ENCODE results near the gene NIPSNAP2. TPM values are rescaled to one million over a fixed set of nuclear protein-coding genes. Genes with fewer than 3 reads are reported as not detected.

The NIPSNAP2 gene
- total RNA-seq, 1 experiment from 2014 or later = 38.5 TPM

DNA sequence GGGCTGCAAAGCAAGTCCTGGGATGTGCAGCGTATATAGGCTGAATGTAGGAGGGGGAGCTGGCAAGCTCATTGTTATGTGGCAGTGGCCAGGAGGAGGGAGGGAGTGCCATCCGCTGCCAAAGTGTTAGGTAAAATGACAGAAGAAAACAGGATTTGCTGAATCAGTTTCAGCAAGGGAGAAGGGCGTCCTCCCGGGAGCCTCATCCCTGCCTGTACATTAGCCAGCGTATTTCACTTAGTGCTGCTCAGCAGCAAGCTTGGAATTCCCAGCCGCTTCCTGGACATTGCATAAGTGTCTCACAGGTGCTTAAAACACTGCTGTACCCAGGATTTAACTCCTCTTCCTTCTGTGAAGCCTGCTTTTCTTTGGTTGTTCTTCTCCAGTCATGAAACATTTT lies 2.5 kb downstream of the NIPSNAP2 start (continued):
- TF ChIP-seq, protein P1, sequence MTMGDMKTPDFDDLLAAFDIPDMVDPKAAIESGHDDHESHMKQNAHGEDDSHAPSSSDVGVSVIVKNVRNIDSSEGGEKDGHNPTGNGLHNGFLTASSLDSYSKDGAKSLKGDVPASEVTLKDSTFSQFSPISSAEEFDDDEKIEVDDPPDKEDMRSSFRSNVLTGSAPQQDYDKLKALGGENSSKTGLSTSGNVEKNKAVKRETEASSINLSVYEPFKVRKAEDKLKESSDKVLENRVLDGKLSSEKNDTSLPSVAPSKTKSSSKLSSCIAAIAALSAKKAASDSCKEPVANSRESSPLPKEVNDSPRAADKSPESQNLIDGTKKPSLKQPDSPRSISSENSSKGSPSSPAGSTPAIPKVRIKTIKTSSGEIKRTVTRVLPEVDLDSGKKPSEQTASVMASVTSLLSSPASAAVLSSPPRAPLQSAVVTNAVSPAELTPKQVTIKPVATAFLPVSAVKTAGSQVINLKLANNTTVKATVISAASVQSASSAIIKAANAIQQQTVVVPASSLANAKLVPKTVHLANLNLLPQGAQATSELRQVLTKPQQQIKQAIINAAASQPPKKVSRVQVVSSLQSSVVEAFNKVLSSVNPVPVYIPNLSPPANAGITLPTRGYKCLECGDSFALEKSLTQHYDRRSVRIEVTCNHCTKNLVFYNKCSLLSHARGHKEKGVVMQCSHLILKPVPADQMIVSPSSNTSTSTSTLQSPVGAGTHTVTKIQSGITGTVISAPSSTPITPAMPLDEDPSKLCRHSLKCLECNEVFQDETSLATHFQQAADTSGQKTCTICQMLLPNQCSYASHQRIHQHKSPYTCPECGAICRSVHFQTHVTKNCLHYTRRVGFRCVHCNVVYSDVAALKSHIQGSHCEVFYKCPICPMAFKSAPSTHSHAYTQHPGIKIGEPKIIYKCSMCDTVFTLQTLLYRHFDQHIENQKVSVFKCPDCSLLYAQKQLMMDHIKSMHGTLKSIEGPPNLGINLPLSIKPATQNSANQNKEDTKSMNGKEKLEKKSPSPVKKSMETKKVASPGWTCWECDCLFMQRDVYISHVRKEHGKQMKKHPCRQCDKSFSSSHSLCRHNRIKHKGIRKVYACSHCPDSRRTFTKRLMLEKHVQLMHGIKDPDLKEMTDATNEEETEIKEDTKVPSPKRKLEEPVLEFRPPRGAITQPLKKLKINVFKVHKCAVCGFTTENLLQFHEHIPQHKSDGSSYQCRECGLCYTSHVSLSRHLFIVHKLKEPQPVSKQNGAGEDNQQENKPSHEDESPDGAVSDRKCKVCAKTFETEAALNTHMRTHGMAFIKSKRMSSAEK (CRISPR knock-in tag; IDR thresholded peaks at IDR 0.05; ENCODE audit: borderline replicate concordance) = no peak
- TF ChIP-seq ZNF263 (CRISPR knock-in tag; IDR thresholded peaks at IDR 0.05; ENCODE audit: low read depth) (no peak), ZNF317 (CRISPR knock-in tag; IDR thresholded peaks at IDR 0.05; ENCODE audit: borderline replicate concordance, low read depth) (no peak)

DNA sequence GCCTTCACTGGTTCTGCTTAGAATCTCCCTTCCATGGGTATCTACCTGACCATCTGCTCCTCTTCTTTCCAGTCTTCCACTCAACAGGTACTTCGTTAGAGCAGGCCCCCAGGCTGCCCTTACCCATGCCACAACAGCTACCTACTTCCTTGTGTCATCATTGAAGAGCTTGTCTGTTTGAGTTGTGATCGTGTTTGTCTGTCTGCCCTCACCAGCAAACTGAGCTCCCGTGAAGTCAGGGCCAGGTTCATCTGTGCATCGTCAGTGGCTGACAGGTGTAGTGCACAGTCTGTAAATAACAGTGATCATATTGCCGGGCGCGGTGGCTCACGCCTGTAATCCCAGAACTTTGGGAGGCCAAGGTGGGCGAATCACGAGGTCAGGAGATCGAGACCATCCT lies 5.0 kb downstream of the NIPSNAP2 start:
- Mint-ChIP-seq H3K27ac (peak overlapping the region; percentile 68), H3K4me1 (peaks cover 15% of the 10 kb centered on the region)

More for the DNA sequence above, 5.0 kb downstream of the NIPSNAP2 start:
- ChIA-PET POLR2A (no interaction called here), CTCF (no interaction called here)
- no peak overlapping the region for H3K4me3 Mint-ChIP-seq
- no peak for DNase-seq (ENCODE audit: low spot score)
- no peaks in the 10 kb centered on the region for H3K27me3 Mint-ChIP-seq (ENCODE audit: low read depth)
- peaks cover 10% of the 10 kb centered on the region for H3K36me3 Mint-ChIP-seq
- TF ChIP-seq, protein P2, sequence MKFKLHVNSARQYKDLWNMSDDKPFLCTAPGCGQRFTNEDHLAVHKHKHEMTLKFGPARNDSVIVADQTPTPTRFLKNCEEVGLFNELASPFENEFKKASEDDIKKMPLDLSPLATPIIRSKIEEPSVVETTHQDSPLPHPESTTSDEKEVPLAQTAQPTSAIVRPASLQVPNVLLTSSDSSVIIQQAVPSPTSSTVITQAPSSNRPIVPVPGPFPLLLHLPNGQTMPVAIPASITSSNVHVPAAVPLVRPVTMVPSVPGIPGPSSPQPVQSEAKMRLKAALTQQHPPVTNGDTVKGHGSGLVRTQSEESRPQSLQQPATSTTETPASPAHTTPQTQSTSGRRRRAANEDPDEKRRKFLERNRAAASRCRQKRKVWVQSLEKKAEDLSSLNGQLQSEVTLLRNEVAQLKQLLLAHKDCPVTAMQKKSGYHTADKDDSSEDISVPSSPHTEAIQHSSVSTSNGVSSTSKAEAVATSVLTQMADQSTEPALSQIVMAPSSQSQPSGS (CRISPR knock-in tag; IDR thresholded peaks at IDR 0.05; ENCODE audit: borderline replicate concordance, low read depth) = no peak
- TF ChIP-seq, protein P3, sequence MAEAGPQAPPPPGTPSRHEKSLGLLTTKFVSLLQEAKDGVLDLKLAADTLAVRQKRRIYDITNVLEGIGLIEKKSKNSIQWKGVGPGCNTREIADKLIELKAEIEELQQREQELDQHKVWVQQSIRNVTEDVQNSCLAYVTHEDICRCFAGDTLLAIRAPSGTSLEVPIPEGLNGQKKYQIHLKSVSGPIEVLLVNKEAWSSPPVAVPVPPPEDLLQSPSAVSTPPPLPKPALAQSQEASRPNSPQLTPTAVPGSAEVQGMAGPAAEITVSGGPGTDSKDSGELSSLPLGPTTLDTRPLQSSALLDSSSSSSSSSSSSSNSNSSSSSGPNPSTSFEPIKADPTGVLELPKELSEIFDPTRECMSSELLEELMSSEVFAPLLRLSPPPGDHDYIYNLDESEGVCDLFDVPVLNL (CRISPR knock-in tag; IDR thresholded peaks at IDR 0.05; ENCODE audit: borderline replicate concordance, low read depth) = no peak
- TF ChIP-seq SMAD4 (CRISPR knock-in tag; IDR thresholded peaks at IDR 0.05) (no peak), OVOL2 (CRISPR knock-in tag; IDR thresholded peaks at IDR 0.05; ENCODE audit: borderline replicate concordance) (no peak), CBFB (CRISPR knock-in tag; IDR thresholded peaks at IDR 0.05; ENCODE audit: low read depth) (no peak), ZNF121 (CRISPR knock-in tag; IDR thresholded peaks at IDR 0.05) (no peak), SMAD3 (CRISPR knock-in tag; IDR thresholded peaks at IDR 0.05; ENCODE audit: borderline replicate concordance) (no peak), FOXP1 (CRISPR knock-in tag; IDR thresholded peaks at IDR 0.05; ENCODE audit: borderline replicate concordance) (no peak), ZNF263 (CRISPR knock-in tag; IDR thresholded peaks at IDR 0.05; ENCODE audit: low read depth) (no peak), NFE2L1 (CRISPR knock-in tag; IDR thresholded peaks at IDR 0.05) (no peak), NFATC4 (CRISPR knock-in tag; IDR thresholded peaks at IDR 0.05) (no peak)
- TF ChIP-seq, protein P4, sequence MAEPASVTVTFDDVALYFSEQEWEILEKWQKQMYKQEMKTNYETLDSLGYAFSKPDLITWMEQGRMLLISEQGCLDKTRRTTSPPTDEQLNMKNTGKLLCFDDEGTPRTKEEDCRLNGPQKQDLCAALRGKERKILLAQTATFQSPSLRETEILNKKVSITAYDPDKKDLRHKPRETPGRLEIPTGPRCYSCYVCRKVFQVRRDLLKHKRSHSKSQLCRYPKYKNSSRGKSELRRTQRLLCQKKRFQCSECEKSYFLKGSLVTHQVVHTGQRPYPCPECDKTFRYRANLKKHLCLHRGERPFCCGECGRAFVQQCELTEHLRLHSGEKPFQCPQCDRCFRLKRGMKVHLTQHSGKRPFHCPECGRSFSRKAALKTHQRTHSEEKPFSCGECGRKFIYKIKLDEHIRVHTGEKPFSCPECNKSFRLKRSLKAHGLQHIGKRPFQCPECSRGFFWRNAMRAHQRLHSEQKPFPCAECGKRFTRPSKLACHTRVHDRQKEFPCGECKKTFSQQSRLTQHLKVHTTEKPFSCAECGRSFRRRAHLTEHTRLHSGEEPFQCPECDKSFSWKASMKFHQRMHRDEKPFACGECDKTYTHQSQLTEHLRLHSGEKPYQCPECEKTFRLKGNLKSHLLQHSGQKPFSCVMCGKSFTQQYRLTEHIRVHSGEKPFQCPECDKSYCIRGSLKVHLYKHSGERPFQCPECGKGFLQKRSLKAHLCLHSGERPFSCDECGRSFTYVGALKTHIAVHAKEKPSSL (CRISPR knock-in tag; conservative IDR thresholded peaks at IDR 0.05) = no peak
- TF ChIP-seq, protein P5, sequence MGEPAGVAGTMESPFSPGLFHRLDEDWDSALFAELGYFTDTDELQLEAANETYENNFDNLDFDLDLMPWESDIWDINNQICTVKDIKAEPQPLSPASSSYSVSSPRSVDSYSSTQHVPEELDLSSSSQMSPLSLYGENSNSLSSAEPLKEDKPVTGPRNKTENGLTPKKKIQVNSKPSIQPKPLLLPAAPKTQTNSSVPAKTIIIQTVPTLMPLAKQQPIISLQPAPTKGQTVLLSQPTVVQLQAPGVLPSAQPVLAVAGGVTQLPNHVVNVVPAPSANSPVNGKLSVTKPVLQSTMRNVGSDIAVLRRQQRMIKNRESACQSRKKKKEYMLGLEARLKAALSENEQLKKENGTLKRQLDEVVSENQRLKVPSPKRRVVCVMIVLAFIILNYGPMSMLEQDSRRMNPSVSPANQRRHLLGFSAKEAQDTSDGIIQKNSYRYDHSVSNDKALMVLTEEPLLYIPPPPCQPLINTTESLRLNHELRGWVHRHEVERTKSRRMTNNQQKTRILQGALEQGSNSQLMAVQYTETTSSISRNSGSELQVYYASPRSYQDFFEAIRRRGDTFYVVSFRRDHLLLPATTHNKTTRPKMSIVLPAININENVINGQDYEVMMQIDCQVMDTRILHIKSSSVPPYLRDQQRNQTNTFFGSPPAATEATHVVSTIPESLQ (CRISPR knock-in tag; IDR thresholded peaks at IDR 0.05) = no peak
- TF ChIP-seq, protein P6, sequence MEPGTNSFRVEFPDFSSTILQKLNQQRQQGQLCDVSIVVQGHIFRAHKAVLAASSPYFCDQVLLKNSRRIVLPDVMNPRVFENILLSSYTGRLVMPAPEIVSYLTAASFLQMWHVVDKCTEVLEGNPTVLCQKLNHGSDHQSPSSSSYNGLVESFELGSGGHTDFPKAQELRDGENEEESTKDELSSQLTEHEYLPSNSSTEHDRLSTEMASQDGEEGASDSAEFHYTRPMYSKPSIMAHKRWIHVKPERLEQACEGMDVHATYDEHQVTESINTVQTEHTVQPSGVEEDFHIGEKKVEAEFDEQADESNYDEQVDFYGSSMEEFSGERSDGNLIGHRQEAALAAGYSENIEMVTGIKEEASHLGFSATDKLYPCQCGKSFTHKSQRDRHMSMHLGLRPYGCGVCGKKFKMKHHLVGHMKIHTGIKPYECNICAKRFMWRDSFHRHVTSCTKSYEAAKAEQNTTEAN (CRISPR knock-in tag; IDR thresholded peaks at IDR 0.05) = no peak
- TF ChIP-seq, protein P7, sequence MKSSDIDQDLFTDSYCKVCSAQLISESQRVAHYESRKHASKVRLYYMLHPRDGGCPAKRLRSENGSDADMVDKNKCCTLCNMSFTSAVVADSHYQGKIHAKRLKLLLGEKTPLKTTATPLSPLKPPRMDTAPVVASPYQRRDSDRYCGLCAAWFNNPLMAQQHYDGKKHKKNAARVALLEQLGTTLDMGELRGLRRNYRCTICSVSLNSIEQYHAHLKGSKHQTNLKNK (CRISPR knock-in tag; IDR thresholded peaks at IDR 0.05) = no peak
- TF ChIP-seq, protein P8, sequence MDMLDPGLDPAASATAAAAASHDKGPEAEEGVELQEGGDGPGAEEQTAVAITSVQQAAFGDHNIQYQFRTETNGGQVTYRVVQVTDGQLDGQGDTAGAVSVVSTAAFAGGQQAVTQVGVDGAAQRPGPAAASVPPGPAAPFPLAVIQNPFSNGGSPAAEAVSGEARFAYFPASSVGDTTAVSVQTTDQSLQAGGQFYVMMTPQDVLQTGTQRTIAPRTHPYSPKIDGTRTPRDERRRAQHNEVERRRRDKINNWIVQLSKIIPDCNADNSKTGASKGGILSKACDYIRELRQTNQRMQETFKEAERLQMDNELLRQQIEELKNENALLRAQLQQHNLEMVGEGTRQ (CRISPR knock-in tag; IDR thresholded peaks at IDR 0.05) = no peak
- TF ChIP-seq, protein P9, sequence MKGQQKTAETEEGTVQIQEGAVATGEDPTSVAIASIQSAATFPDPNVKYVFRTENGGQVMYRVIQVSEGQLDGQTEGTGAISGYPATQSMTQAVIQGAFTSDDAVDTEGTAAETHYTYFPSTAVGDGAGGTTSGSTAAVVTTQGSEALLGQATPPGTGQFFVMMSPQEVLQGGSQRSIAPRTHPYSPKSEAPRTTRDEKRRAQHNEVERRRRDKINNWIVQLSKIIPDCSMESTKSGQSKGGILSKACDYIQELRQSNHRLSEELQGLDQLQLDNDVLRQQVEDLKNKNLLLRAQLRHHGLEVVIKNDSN (CRISPR knock-in tag; IDR thresholded peaks at IDR 0.05) = no peak
- H3K9me3 Mint-ChIP-seq = no peaks in the 10 kb centered on the region
- ATAC-seq = no peak
